Measurements from ENCODE around the gene PRKCA.
A peak's percentile ranks its signal among the peaks of the same experiment; 100 is the strongest.
"Not testable (repeated sequence)": the region's sequence is repeated elsewhere in the genome, so short reads cannot be mapped to it uniquely, and the experiment has no call there.

PRKCA gene

GRCh38 chr17:66451188-66452149, 149.1 kb downstream of the PRKCA start:
- Histone ChIP-seq H3K4me3 (no peak overlapping the region), H3K27ac (no peak overlapping the region)
- no peak for DNase-seq (ENCODE audit: low spot score)
- TF ChIP-seq, protein P1, sequence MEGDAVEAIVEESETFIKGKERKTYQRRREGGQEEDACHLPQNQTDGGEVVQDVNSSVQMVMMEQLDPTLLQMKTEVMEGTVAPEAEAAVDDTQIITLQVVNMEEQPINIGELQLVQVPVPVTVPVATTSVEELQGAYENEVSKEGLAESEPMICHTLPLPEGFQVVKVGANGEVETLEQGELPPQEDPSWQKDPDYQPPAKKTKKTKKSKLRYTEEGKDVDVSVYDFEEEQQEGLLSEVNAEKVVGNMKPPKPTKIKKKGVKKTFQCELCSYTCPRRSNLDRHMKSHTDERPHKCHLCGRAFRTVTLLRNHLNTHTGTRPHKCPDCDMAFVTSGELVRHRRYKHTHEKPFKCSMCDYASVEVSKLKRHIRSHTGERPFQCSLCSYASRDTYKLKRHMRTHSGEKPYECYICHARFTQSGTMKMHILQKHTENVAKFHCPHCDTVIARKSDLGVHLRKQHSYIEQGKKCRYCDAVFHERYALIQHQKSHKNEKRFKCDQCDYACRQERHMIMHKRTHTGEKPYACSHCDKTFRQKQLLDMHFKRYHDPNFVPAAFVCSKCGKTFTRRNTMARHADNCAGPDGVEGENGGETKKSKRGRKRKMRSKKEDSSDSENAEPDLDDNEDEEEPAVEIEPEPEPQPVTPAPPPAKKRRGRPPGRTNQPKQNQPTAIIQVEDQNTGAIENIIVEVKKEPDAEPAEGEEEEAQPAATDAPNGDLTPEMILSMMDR (IDR thresholded peaks at IDR 0.05), result no peak

DNA sequence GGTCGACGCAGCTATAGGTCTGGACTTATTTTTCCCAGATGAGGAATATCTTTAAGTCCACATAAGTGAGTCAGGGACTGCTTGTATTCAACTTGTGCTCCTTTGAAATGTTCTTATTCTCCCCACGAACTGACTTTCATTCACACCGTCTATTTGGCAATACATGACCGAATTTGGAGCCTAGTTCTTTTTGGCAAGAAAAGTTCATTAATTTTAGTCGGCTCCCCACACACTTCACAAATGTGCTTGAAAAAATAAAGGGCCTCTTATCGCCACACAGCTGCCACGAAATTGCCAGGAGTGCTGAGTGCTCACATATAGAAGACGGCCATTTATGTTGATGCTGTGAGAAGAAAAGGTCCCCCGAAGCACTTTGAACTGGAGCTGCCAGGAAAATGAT, 152.6 kb downstream of the PRKCA start:
- Histone ChIP-seq H3K4me3 (no peak overlapping the region), H3K27ac (no peak overlapping the region)
- TF ChIP-seq, protein P1 (IDR thresholded peaks at IDR 0.05), result no peak
- no peak for DNase-seq (ENCODE audit: low spot score)

- H3K4me3 ChIP-seq; H3K27ac ChIP-seq; DNase-seq (ENCODE audit: low spot score): not testable (repeated sequence)
Measured at GRCh38 chr17:66457499-66457898, 155.1 kb downstream of the PRKCA start.

DNA sequence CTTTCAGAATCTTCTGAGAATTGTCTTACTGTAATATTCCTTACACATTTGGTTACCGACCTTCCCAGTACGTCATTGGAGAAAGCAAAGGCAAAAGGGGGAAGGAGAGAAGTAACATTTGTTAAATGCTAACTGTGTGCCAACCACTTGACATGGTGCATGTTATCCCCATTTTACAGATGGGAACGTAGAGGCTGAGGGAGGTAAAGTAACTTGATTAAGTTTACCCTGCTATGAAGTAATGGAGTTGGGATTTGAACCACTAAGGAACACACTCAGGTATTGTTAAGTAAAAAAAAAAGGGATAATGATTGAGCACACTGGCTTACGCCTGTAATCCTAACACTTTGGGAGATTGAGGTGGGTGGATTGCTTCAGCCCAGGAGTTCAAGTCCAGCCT, 156.4 kb downstream of the PRKCA start:
- no peak for DNase-seq (ENCODE audit: low spot score)
- TF ChIP-seq, protein P1 (IDR thresholded peaks at IDR 0.05), result no peak
- no peak overlapping the region for H3K4me3 ChIP-seq
- H3K27ac ChIP-seq, result peak overlapping the region in 1 of 2 donors; percentile 13

DNA sequence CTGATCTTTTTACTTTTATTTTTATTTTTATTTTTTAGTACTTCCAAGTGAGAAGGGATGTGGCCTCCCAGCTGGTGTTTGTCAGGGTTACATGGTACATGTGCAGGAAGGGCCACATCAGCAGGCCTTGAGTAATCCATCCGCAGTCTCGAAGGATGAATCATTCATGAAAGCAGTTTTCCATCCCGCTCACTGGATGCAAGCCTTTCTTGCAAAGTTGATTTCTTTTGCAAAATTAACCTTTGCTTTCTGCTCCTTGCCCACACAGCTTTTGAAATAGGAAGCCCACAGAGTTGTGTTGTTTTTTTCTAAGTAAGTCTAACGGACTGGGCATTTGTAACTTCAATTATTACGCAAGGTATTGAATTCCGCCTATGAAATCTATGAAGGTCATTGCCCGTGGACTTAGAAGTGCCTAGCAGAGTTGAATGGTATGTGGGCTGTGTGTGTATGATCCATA, 157.4 kb downstream of the PRKCA start:
- TF ChIP-seq, protein P1 (IDR thresholded peaks at IDR 0.05), result no peak
- Histone ChIP-seq H3K4me3 (no peak overlapping the region), H3K27ac (peak overlapping the region in 1 of 2 donors; percentile 23)
- no peak for DNase-seq (ENCODE audit: low spot score)

DNA sequence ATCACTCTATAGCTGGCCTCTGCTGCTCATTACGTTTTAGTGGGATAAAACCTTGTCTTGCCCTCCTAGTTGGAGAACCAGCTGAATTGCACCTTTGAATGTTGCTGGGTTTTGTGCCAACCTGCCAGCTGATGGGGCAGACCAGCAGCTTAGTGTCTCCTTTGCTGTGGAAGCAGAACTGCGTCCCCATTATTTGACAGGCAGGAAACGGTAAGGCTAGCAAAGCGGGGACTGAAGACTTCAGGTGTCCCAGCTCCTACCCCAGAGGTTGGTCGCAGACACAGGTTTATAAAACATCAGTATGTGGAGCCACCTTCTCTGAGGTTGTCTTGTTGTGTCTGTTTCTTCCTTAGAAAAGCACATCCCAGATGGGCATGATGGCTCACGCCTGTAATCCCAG, 158.1 kb downstream of the PRKCA start:
- peak overlapping the region in 1 of 2 donors; percentile 23 for H3K27ac ChIP-seq
- H3K4me3 ChIP-seq, result no peak overlapping the region
- no peak for DNase-seq (ENCODE audit: low spot score)

DNA sequence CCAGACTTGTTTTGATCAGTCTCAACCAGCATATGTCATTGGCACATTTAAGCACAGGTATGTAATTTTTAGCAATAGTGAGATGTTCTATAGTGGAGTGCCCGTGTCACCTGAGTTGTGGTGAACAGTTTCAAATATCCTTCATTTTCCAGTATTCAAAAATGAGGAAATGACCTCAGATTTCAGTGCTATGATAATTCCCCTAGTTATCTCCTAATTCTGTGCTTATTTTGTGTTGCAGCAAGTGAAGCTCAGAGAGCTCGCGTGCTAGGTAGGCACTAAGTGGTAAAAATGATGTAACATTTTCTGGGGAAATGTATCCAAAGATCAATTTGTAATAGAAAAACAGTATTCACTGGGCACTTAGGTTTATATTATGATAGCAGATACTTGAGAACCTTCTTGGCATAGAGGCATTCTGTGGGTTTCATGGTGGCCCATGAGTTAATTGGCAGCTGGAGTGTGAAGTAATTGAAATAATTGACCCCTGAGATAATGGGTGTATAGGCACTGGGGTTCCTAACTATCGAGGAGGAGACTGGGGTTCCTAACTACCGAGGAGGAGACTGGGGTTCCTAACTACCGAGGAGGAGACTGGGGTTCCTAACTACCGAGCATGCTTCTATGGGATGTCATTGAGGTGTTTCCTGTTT, 159.1 kb downstream of the PRKCA start:
- TF ChIP-seq, protein P1 (IDR thresholded peaks at IDR 0.05), result no peak
- no peak overlapping the region for H3K4me3 ChIP-seq
- H3K27ac ChIP-seq, result no peak overlapping the region
- no peak for DNase-seq (ENCODE audit: low spot score)

More for the DNA sequence above, 158.1 kb downstream of the PRKCA start:
- TF ChIP-seq, protein P1 (IDR thresholded peaks at IDR 0.05), result no peak
